GM23248 (cell line): ENCODE measurements around the gene DGAT2. TPM values are rescaled to one million over a fixed set of nuclear protein-coding genes. Genes with fewer than 3 reads are reported as not detected.

ENCODE experiments used
- DNase-seq: peaks from one replicate; pipeline ENCODE4 v3.0.0-alpha.2; 2015
- H2AFZ ChIP-seq: fragments of 200-600 bp; sonication (generic); 2 replicates; pipeline ENCODE4 v1.6.1; 2016; ENCODE audit warnings: antibody characterized with exemption
- H3F3A ChIP-seq: fragments of 200-600 bp; sonication (generic); 2 replicates; pipeline ENCODE4 v1.6.1; 2016; ENCODE audit warnings: mild to moderate bottlenecking, antibody characterized with exemption, mixed run types; ENCODE audit not compliant: insufficient read depth
- H3K27ac ChIP-seq: fragments of 200-600 bp; sonication (generic); 2 replicates; pipeline ENCODE4 v1.5.1; 2016; ENCODE audit warnings: mild to moderate bottlenecking
- H3K27me3 ChIP-seq: fragments of 200-600 bp; sonication (generic); replicated peaks from 2 replicates; pipeline ENCODE4 v1.6.1; 2016; ENCODE audit warnings: mild to moderate bottlenecking; ENCODE audit not compliant: insufficient read depth
- H3K36me3 ChIP-seq: fragments of 200-600 bp; sonication (generic); 2 replicates; pipeline ENCODE4 v1.6.1; 2016; ENCODE audit warnings: low read depth, mild to moderate bottlenecking
- H3K4me1 ChIP-seq: fragments of 200-600 bp; sonication (generic); 2 replicates; pipeline ENCODE4 v1.6.1; 2016; ENCODE audit warnings: mild to moderate bottlenecking; ENCODE audit not compliant: insufficient read depth
- H3K4me2 ChIP-seq: fragments of 200-600 bp; sonication (generic); one replicate; pipeline ENCODE4 v1.6.1; 2016; ENCODE audit warnings: mild to moderate bottlenecking; ENCODE audit not compliant: unreplicated experiment
- H3K4me3 ChIP-seq: fragments of 200-600 bp; sonication (generic); 2 replicates; pipeline ENCODE4 v1.5.1; 2016; ENCODE audit warnings: mild to moderate bottlenecking
- H3K79me2 ChIP-seq: fragments of 200-600 bp; sonication (generic); 2 replicates; pipeline ENCODE4 v1.6.1; 2016; ENCODE audit warnings: mild to moderate bottlenecking; ENCODE audit not compliant: insufficient read depth
- H3K9ac ChIP-seq: fragments of 200-600 bp; sonication (generic); 2 replicates; pipeline ENCODE4 v1.6.1; 2016; ENCODE audit warnings: mild to moderate bottlenecking
- H3K9me2 ChIP-seq: fragments of 200-600 bp; sonication (generic); 2 replicates; pipeline ENCODE4 v1.6.1; 2016; ENCODE audit warnings: mixed run types, mild to moderate bottlenecking, moderate library complexity; ENCODE audit not compliant: insufficient read depth
- H3K9me3 ChIP-seq: fragments of 200-600 bp; sonication (generic); one replicate; pipeline ENCODE4 v1.6.1; 2017; ENCODE audit warnings: low read depth
- H4K20me1 ChIP-seq: fragments of 200-600 bp; sonication (generic); 2 replicates; pipeline ENCODE4 v1.6.0; 2016; ENCODE audit not compliant: insufficient read depth
- EZH2 ChIP-seq: fragments of 200-600 bp; sonication (generic); IDR thresholded peaks from 2 replicates; pipeline ENCODE4 v1.6.1; 2018; ENCODE audit warnings: antibody characterized with exemption, mild to moderate bottlenecking; ENCODE audit not compliant: insufficient read depth, poor library complexity, severe bottlenecking
- EZH2phosphoT487 ChIP-seq: fragments of 200-600 bp; sonication (generic); IDR thresholded peaks from 2 replicates; pipeline ENCODE4 v1.6.1; 2018; ENCODE audit warnings: antibody characterized with exemption, moderate library complexity, mild to moderate bottlenecking, low read depth; ENCODE audit not compliant: insufficient read depth
- WGBS, 2 experiments: methylation state at CpG; one replicate each; pipeline ENCODE4 v1.1.6; 2015 to 2017; ENCODE audit warnings: low lambda C conversion rate in 2 of 2, low coverage in 1 of 2; ENCODE audit errors: missing lambda C conversion rate in 2 of 2; 5-methylcytosine and 5-hydroxymethylcytosine counted together
- in situ Hi-C: fragments of 300-500 bp; cut with MboI; formaldehyde crosslinking; loops from 2 replicates; pipeline ENCODE4 v1.15.0; 2020
- polyA plus RNA-seq: library from polyadenylated mRNA; unstranded; fragments of >200 nt; fragmentation: Nextera tagmentation; extraction: Ambion mirVana; gene quantifications from 2 replicates; pipeline ENCODE4 v1.2.1, GENCODE V29; 2016
- total RNA-seq: library from RNA; depleted of rRNA; stranded (reverse); fragments of >200 nt; shearing (Covaris generic); gene quantifications from 2 replicates; pipeline ENCODE4 v1.2.3, GENCODE V29; 2014

Gene DGAT2
- total and polyA plus RNA-seq, 2 experiments from 2014 or later: 7.5 to 7.6 TPM

DNA sequence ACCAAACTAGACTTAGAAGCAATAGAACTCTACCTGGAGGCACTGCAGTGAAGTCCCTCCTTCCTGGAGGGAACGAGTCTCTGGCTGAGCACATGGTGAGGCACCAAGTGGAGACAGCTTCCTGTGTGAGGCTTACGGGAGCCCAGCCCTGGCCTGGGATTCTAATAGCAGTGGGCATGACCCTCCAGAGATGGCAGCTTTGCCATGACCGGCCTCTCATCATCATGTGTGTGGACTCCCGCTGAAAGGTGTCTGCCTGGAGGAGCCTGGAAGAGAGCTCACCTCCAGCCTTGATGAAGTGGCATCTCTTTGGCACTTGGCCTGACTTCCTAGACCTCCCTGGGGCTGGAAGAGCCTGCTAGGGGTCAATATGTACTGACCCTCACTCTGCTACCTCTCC is 8.0 kb downstream of the DGAT2 start:
- 97 to 99% methylated on average over 4 of the region's 4 CpGs for WGBS, 2 experiments
- DNase-seq: no peak
- Histone ChIP-seq H3K27ac (no peak overlapping the region), H3K9ac (no peak overlapping the region), H3K36me3 (no peaks in the 10 kb centered on the region), H3K79me2 (no peaks in the 10 kb centered on the region), H2AFZ (no peak overlapping the region), H3K9me2 (no peaks in the 10 kb centered on the region), H3K4me1 (peaks cover 10% of the 10 kb centered on the region), H3K4me2 (no peak overlapping the region), H3K27me3 (no peaks in the 10 kb centered on the region), H3F3A (no peaks in the 10 kb centered on the region), H4K20me1 (no peaks in the 10 kb centered on the region), H3K4me3 (no peak overlapping the region), H3K9me3 (no peaks in the 10 kb centered on the region)
- in situ Hi-C loops: no loop called here
- no peak for TF ChIP-seq EZH2phosphoT487
- no peak for TF ChIP-seq EZH2

DNA sequence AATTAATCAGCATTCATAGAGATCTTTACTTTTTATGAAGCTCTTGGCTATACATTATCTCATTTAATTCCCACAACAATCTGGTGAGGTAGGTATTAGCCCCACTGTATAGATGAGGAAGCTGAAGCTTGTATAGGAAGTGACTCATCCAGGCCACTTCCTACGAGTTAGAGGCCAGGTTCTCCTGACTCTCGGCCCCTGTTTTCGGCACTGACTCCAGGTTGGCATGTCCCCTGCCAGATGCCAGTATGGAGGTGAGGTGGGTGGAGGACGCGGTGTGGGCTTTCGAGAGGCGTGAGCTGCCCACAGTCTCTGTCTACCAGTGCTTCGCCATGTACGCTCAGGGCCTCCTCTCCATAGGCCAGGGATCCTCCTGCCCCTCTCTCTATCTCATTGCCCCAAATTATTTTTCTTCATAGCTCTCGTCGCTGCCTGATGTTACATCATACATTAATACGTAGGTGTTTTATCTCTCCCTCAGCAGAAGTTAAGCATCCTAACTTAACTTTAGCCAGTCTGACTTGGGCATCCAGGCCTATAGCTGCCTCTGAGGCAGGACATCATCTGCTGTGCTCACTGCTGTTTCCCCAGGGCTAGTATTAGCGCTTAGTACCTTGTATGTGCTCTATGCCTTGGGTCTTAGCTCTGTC is 9.0 kb downstream of the DGAT2 start:
- in situ Hi-C loops: no loop called here
- Histone ChIP-seq H3K4me2 (no peak overlapping the region), H3K4me1 (peaks cover 6% of the 10 kb centered on the region; the same call in 1 of the 2 replicates), H3K79me2 (no peaks in the 10 kb centered on the region), H3K36me3 (no peaks in the 10 kb centered on the region), H3K27ac (no peak overlapping the region), H2AFZ (no peak overlapping the region), H3K9me2 (no peaks in the 10 kb centered on the region), H3K9me3 (no peaks in the 10 kb centered on the region), H3F3A (no peaks in the 10 kb centered on the region), H3K27me3 (no peaks in the 10 kb centered on the region), H3K9ac (no peak overlapping the region), H4K20me1 (no peaks in the 10 kb centered on the region), H3K4me3 (no peak overlapping the region)
- TF ChIP-seq EZH2 (no peak), EZH2phosphoT487 (no peak)
- DNase-seq: no peak
- 91 to 94% methylated on average over 13 of the region's 13 CpGs for WGBS, 2 experiments

DNA sequence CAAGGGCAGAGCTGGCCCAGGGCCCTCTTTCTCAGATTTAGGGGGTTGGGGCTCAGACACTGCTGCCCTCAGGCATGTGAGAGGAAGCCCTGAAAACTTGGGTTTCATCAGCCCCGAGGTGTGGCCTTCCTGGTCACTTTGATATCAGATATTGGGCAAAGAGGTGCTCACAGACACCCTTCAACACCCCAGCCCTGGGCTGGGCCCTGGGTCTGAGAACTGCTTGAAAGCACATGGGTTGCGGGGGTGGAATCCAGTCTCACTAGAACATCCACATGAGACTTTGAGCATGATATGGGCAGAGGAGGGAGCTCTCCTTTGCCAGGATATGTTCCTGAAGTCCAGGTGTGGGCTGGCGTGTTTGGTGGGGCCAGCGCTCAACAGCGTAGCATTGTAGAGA is 10.4 kb downstream of the DGAT2 start:
- no peaks in the 10 kb centered on the region for H4K20me1 ChIP-seq
- no peak overlapping the region for H2AFZ ChIP-seq
- H3F3A ChIP-seq: no peaks in the 10 kb centered on the region
- no peaks in the 10 kb centered on the region for H3K9me2 ChIP-seq
- in situ Hi-C loops: no loop called here
- no peaks in the 10 kb centered on the region for H3K79me2 ChIP-seq
- no peak overlapping the region for H3K4me3 ChIP-seq
- no peak for TF ChIP-seq EZH2phosphoT487
- TF ChIP-seq EZH2: no peak
- WGBS, 2 experiments: 95% methylated on average over 5 of the region's 5 CpGs
- no peaks in the 10 kb centered on the region for H3K9me3 ChIP-seq
- no peak overlapping the region for H3K9ac ChIP-seq
- no peak for DNase-seq
- no peak overlapping the region for H3K4me2 ChIP-seq
- no peaks in the 10 kb centered on the region for H3K36me3 ChIP-seq
- no peaks in the 10 kb centered on the region for H3K27me3 ChIP-seq
- H3K27ac ChIP-seq: no peak overlapping the region
- H3K4me1 ChIP-seq: peaks cover 14% of the 10 kb centered on the region; the same call in 1 of the 2 replicates

- Histone ChIP-seq H3K27me3 (no peaks in the 10 kb centered on the region), H2AFZ (no peak overlapping the region), H4K20me1 (no peaks in the 10 kb centered on the region), H3K9me2 (no peaks in the 10 kb centered on the region), H3K36me3 (no peaks in the 10 kb centered on the region), H3K4me1 (peaks cover 14% of the 10 kb centered on the region; the same call in 1 of the 2 replicates), H3K79me2 (no peaks in the 10 kb centered on the region), H3K4me2 (no peak overlapping the region), H3K27ac (no peak overlapping the region), H3F3A (no peaks in the 10 kb centered on the region), H3K4me3 (no peak overlapping the region), H3K9ac (no peak overlapping the region), H3K9me3 (no peaks in the 10 kb centered on the region)
- TF ChIP-seq EZH2 (no peak), EZH2phosphoT487 (no peak)
- DNase-seq: no peak
- 75 to 78% methylated on average over 2 of the region's 2 CpGs for WGBS, 2 experiments
- in situ Hi-C loops: no loop called here
Measured at GRCh38 chr11:75779960-75780359, 11.4 kb downstream of the DGAT2 start.
